Measurements from ENCODE around the gene EXD2. TPM values are rescaled to one million over a fixed set of nuclear protein-coding genes. Genes with fewer than 3 reads are reported as not detected.

Gene EXD2, protein sequence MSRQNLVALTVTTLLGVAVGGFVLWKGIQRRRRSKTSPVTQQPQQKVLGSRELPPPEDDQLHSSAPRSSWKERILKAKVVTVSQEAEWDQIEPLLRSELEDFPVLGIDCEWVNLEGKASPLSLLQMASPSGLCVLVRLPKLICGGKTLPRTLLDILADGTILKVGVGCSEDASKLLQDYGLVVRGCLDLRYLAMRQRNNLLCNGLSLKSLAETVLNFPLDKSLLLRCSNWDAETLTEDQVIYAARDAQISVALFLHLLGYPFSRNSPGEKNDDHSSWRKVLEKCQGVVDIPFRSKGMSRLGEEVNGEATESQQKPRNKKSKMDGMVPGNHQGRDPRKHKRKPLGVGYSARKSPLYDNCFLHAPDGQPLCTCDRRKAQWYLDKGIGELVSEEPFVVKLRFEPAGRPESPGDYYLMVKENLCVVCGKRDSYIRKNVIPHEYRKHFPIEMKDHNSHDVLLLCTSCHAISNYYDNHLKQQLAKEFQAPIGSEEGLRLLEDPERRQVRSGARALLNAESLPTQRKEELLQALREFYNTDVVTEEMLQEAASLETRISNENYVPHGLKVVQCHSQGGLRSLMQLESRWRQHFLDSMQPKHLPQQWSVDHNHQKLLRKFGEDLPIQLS
- 10 to 100 TPM; 20.9 to 28.6 (median 27.2) TPM for total RNA-seq
- long read RNA-seq, donor 1, partial matches to known transcripts: 5 of 24 reads
- long read RNA-seq, donor 1, other reads (novel, unspliced or antisense): 12 of 24 reads
- long read RNA-seq, donor 2, partial matches to known transcripts: 2 of 9 reads
- long read RNA-seq, donor 2, other reads (novel, unspliced or antisense): 6 of 9 reads

DNA sequence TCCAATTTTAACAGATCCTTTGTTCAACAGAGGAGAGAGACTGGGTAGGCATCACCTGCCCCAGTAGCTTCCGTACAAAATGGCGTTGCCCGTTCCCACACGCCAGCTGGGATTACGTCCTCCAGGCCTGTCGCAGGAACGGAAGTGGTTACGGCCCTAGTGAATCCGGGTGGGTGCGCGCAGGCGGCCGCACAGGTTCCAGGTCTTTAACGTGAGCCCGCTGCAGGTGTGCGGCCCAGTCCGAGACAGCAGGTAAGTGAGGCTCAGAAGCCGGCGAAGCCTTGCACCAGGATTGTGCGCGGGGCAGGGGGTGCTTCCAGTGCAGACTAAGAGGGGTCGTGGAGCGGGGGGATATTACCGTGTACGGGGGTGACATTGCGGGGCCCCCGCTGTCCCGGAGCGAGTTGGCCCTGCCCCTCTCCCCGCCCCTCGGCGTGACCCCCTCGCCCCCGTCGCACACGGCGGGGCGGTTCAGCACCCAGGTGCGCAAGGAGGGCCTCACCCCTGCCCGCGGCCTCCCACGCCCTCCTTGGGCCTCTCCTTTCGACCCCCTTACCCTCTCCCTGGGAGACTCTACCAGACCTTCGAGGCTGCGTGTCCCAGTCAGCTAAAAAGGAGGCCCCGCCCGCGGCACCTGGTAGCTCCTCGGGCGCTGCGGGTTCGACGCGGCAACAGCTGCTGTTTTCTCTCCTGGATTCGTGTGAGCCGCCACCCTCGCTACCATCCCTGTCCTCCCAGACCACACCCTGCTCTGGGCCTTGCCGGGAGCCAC, at the start of gene EXD2:
EXD2 (plus strand) TSS at position 159 of the 772 bp plus-strand sequence. CDS start 17,973 bp downstream, outside the sequence.
- DNase-seq (peak; percentile 92 to 93 (median 92)), ATAC-seq (peak; percentile 98)
- intact Hi-C loops (cut with DNase I, micrococcal nuclease): no loop called here
- H3K4me1 ChIP-seq (ENCODE audit: low read depth): peaks cover 8% of the 10 kb centered on the region
- TF ChIP-seq, protein P1, sequence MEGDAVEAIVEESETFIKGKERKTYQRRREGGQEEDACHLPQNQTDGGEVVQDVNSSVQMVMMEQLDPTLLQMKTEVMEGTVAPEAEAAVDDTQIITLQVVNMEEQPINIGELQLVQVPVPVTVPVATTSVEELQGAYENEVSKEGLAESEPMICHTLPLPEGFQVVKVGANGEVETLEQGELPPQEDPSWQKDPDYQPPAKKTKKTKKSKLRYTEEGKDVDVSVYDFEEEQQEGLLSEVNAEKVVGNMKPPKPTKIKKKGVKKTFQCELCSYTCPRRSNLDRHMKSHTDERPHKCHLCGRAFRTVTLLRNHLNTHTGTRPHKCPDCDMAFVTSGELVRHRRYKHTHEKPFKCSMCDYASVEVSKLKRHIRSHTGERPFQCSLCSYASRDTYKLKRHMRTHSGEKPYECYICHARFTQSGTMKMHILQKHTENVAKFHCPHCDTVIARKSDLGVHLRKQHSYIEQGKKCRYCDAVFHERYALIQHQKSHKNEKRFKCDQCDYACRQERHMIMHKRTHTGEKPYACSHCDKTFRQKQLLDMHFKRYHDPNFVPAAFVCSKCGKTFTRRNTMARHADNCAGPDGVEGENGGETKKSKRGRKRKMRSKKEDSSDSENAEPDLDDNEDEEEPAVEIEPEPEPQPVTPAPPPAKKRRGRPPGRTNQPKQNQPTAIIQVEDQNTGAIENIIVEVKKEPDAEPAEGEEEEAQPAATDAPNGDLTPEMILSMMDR (IDR thresholded peaks at IDR 0.05): no peak
- peak within 1 kb of the TSS; percentile 56 for H3K4me3 ChIP-seq
- H3K9me3 ChIP-seq: no peaks in the 10 kb centered on the region
- no peaks in the 10 kb centered on the region for H3K36me3 ChIP-seq (ENCODE audit: low read depth)

DNA sequence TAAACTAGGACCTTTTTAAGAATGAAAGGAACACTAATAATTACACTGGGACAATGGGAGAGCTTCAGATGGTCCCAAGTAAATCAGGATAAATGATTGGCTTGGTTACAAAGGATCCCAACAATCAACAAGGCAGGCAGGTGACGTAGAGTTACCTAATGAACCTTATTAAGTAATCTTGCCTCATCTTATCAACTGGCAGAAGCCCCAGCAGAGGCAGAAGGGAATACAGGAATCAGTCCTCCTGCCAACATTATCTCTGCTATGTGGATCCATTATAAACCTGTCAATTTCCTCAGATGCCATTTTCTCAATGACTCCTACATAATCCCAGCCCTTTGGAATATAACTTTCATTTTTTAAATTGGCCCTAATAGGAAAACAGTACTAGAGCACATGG, 49.7 kb upstream of the EXD2 start:
- no peaks in the 10 kb centered on the region for H3K9me3 ChIP-seq
- intact Hi-C loops (cut with DNase I, micrococcal nuclease): no loop called here
- ATAC-seq (no peak), DNase-seq (no peak)
- TF ChIP-seq, protein P1 (IDR thresholded peaks at IDR 0.05): no peak
- no peak overlapping the region for H3K4me3 ChIP-seq
- no peaks in the 10 kb centered on the region for H3K4me1 ChIP-seq (ENCODE audit: low read depth)
- no peaks in the 10 kb centered on the region for H3K36me3 ChIP-seq (ENCODE audit: low read depth)

DNA sequence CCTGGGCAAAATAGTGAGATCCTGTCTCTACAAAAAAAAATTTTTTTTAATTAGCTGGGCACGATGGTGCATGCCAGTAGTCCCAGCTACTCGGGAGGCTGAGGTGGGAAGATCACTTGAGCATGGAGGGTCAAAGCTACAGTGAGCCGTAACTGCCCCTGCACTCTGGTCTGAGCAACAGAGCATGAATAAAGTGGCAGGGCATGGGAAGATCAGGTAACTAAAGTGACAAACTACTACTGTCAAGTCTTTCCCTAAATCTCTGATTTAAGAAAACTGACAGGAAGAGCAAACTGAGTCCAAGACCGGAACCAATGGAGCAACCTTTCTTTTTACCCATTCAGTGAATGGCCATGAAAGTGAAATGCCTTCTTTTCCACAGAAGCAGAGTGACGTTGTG, 49.2 kb upstream of the EXD2 start:
- intact Hi-C loops (cut with DNase I, micrococcal nuclease): no loop called here
- DNase-seq: no peak
- no peaks in the 10 kb centered on the region for H3K36me3 ChIP-seq (ENCODE audit: low read depth)
- no peak overlapping the region for H3K4me3 ChIP-seq
- TF ChIP-seq, protein P1 (IDR thresholded peaks at IDR 0.05): no peak
- H3K9me3 ChIP-seq: no peaks in the 10 kb centered on the region
- no peaks in the 10 kb centered on the region for H3K4me1 ChIP-seq (ENCODE audit: low read depth)
- ATAC-seq: no peak

DNA sequence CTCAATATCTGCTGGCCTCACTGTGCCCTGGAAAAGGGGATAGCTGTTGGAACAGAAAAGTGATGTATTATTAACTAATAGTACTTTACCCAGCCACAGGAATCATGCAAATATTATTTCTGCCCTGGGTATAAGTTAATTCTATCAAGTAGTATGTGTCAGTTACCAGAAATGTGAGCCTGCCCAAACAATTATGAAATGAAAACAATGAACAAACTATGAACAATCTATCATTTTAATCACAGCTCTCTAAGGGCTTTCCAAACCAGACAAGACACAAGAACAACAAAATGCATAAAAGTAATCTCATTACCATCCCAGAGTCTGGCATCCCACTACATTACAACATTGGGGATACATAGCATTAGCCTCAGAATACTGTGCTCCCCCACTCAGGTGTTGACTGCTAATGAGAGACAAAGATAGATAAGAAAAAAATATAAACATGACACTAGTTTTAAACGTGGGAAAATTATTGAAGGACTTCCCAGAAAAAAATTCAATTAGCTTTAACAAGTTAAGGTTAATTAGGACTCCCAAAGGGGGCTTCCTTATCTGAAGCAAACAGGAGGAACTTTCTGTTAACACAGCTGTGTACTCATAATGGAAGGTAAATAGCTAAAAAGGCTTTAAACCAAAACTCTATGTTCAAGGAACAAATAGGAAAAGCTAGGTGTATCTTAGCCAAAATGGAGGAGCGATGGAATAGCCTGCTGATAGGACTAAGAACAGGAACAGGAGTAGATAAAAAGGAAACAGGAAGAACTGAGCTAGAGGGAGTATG, 41.6 kb upstream of the EXD2 start:
- ATAC-seq (no peak), DNase-seq (no peak)
- Histone ChIP-seq H3K9me3 (no peaks in the 10 kb centered on the region), H3K4me1 (ENCODE audit: low read depth) (peaks cover 17% of the 10 kb centered on the region), H3K4me3 (no peak overlapping the region), H3K36me3 (ENCODE audit: low read depth) (no peaks in the 10 kb centered on the region)
- TF ChIP-seq, protein P1 (IDR thresholded peaks at IDR 0.05): no peak
- intact Hi-C loops (cut with DNase I, micrococcal nuclease): no loop called here

All from mucosa of descending colon (tissue), 3 donors.